ENCODE data around the gene CHST11.
"Not testable (repeated sequence)": the region's sequence is repeated elsewhere in the genome, so short reads cannot be mapped to it uniquely, and the experiment has no call there.

CHST11 gene

GRCh38 chr12:104611671-104612070, 154.9 kb downstream of the CHST11 start:
- DNase-seq, result no peak

GRCh38 chr12:104613372-104613771, 156.6 kb downstream of the CHST11 start:
- not testable (repeated sequence) for DNase-seq

- DNase-seq, result no peak
Measured at GRCh38 chr12:104615048-104615561, 158.4 kb downstream of the CHST11 start.

- DNase-seq, result no peak
Measured at GRCh38 chr12:104618691-104619090, 161.9 kb downstream of the CHST11 start.

DNA sequence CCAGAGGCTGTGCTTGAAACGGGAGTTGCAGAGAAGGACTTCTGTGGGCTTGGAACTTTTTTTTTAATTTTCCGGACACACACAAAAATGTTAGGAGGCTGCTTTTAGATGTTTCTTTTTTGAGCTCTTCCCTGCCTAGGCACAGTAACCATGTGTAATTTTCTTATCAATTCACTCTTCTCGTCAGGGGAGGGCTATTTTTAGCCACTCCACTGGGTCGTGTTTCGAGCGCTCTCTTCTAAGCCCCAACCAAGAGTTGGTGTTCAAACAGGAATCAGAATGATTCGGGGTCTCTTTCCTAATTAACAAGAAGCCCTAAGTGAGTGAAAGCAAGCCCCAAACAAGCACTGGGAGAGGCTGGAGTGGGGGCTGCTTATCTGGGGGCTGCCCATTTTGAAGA, 162.6 kb downstream of the CHST11 start:
- DNase-seq, result no peak

DNA sequence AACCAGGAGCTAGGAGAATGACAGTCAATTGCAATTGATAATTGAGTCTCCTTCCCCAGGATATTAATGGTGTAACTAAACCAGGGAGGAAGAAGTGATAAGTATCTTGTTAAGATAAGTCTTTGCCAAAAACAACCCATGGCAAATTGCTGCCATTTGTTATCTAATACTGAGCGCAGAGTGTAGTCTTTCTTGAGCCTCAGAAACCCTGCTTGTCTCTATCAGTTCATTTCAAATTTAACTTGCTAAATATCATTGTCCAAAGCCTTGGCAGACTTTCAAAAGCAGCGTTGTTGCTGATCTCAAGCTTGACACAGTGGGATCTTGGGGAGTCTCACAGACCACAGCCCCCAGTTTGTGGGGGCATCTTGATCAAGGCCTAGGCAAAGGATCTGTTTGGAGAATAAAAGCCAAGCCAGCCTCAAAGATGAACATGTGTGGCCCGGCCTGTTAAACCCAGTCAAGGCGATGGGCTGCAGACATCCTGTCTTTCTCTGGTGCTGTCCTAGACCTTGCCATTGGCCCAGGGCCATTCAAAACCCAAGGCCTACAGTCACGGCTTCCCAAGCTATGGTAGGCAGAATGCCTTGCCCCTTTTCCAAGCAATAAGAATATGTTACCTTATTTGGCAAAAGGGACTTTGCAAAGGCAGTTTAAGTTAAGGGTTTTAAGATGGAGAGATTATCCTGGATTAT, 164.2 kb downstream of the CHST11 start:
- DNase-seq, result no peak

GRCh38 chr12:104622928-104623327, 166.2 kb downstream of the CHST11 start:
- DNase-seq, result no peak

DNA sequence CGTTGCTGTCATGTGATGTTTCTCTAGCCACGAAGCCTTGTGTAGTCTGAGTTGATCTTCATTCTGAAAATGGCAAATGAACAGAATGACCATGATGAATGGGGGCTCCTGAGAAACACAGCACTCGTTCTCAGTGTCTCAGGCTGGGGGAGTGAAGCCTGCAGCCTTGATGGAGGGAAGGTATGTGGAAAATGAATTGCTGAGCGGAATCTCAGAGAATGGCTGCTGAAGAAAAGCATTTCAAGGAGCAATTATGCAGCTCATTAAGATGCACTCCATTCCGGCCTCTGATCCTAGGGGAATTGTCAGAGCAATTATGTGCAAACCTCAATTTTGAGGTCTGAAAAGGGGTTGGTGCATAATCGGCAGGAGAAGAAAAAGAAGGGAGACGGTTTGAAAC, 167.1 kb downstream of the CHST11 start:
- DNase-seq, result no peak

GRCh38 chr12:104624529-104624928, 167.8 kb downstream of the CHST11 start:
- DNase-seq, result no peak

- DNase-seq, result no peak
Measured at GRCh38 chr12:104626069-104626837, 169.5 kb downstream of the CHST11 start.

- DNase-seq, result no peak
Measured at GRCh38 chr12:104627231-104627989, 170.7 kb downstream of the CHST11 start.

GRCh38 chr12:104627990-104628830, 171.5 kb downstream of the CHST11 start:
- no peak for DNase-seq

DNA sequence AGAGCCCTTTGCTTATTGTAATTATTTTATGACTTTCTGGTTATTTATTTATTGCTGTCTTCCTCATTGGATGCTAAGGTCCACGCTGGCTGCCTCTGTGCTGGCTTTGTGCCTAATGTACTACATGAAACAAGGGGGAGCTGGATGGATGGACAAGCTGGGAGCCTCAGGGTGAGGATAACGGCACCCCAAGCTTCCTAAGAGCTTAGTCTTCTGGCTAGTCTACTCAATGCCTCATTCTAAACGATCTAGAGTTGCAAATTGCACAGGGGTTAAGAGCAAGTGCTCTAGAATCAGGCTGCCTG, 172.0 kb downstream of the CHST11 start:
- DNase-seq, result no peak

DNA sequence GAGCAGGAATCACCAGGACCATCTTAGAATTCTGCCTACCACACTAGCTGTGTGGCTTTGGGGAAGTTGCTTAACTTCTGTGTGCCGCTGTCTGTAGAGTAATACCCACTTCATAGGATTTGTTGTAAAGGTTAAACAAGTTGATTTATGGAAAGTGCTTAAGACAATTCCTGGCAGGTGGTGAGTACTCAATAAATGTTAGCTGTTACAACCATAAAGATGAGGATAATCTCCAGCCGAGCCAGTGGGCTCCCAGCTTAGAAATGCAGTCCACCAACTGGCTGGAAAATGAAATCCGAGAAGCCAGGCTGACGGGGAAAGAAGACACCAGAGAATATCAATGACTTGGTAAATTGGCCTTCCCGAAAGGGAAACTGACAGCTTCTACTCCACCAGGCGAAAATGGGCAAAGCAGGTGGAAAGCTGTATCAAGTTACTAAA, 173.5 kb downstream of the CHST11 start:
- DNase-seq, result no peak

DNA sequence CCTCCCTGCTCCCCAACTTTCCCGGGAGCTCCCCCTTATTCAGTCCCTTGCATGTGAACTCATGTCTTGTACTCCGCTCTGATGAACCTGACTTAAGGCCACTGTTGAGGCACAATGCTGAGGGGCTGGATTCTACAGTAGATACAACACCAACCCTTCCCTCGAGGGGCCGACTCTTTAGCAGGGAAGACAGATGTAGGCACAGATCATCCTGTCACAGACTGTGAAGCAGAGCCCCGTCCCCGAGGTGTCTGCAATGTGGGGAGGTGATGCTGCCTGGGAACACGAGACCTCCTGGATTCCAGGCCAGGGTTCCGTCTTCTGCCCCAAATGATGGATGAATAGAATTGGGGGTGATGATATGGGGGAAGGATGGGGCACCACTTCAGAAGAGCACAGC, 175.1 kb downstream of the CHST11 start:
- DNase-seq, result no peak

DNA sequence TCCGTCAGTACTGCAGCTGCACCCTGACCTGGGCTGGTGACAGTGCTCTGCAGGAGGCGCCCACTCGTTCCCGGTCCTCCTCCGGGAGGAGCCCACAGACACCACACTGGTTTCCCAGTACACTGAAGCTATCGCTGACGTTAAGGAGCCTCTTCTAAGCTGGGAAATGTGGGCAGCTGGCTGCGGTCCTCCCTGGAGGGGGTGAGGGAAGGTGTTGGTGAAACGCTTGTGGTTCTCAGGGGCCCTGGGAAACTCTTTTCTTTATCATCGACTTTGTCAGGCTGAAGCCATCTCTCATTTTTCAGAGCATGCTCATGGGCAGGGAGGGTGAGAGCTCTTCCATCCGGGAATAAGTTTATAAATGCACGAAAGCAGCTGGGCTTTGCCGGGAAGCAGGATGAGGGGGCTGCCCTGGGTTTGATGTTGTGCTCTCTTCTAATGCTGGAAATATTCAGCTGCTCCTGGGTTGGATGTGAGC, 176.0 kb downstream of the CHST11 start:
- DNase-seq, result no peak

DNA sequence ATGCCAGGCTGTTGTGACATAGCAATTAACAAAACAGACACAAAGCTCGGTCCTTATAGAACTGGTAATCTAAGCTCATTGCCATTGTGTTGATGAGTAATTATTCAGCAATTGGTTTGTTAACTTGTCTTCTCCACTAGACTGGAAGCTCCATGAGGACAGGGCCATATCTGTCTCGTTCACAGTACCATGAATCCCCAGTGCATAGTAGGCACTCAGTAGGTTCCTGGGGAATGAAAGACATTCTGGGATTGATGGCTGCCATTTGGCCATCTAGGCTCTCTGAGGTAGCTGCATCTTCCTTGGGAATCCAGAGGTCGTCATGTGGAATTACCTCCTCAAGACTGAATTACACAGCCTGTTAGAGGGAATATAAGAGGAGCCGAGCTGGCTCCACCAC, 177.3 kb downstream of the CHST11 start:
- no peak for DNase-seq

- DNase-seq, result no peak
Measured at GRCh38 chr12:104634852-104635251, 178.1 kb downstream of the CHST11 start.

DNA sequence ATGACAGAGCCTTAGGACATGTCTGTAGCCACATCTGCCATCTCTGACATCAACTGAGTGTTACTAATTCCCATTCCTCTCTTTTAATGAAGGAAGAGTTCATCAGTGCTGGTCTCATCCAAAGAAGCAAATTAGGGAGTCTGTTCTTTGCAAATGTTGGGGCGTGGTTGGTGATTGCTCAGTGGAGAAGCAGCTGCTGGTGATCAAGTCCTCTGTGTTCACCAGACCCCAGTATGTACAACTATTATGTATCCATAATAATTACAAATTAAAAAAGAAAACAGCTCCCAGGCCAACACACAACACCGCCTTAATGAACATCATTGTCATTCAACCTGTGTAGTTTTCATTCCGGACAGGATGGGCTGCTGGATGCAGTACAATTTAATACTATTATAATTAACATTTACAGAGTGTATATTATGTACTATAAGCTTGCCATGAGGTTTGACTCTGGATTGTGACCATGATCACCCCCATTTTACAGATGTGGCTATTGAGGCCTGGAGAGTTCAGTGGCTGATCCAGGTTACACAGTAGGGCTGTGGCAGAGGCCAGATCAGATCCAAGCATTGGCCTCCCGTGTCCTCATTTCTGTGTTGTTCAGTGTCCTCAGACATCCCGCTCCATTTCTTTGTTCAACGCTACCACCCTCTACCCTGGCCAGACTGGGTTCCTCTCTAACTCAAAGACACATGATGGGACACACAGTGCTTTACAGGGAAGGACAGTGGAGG, 179.0 kb downstream of the CHST11 start:
- no peak for DNase-seq

GRCh38 chr12:104636496-104636895, 179.7 kb downstream of the CHST11 start:
- DNase-seq, result no peak

DNA sequence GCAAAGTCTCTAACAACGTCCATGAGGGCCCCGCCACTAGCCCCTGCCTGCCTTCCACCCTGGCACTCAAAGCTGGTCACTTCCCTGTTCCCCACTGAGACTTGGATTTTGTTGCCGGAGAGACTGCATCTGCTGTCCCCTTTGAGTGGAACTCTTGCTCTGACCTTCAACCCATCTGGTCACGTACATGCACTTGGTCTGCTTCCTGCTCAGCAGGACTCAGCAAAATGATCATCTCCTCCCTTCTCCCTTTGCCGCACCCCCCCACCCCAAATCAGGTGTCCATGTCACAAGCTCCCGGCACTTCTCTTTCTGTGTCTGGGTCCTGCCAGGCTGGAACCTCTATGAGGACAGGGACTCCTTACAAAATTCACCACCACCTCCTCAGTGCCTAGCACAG, 180.9 kb downstream of the CHST11 start:
- DNase-seq, result no peak
